MM.1S (cell line): Measurements from ENCODE around the gene ZNF608.

ENCODE experiments used
- DNase-seq: peaks from one replicate; pipeline ENCODE4 v3.0.0-alpha.2; 2015
- H2AFZ ChIP-seq: fragments of 300-600 bp; sonication (generic); 2 replicates; pipeline ENCODE4 v1.6.0; 2016; ENCODE audit warnings: antibody characterized with exemption, low read length
- H3F3A ChIP-seq: fragments of 300-600 bp; sonication (generic); 2 replicates; pipeline ENCODE4 v1.6.1; 2016; ENCODE audit warnings: mild to moderate bottlenecking, antibody characterized with exemption, low read length, moderate library complexity, mixed read lengths; ENCODE audit not compliant: insufficient read depth
- H3K27ac ChIP-seq: fragments of 300-600 bp; sonication (generic); 2 replicates; pipeline ENCODE4 v1.5.1; 2016; ENCODE audit warnings: mild to moderate bottlenecking, low read length
- H3K27me3 ChIP-seq: fragments of 300-600 bp; sonication (generic); replicated peaks from 2 replicates; pipeline ENCODE4 v1.6.0; 2016; ENCODE audit warnings: low read length; ENCODE audit not compliant: insufficient read depth
- H3K36me3 ChIP-seq: fragments of 300-600 bp; sonication (generic); replicated peaks from 2 replicates; pipeline ENCODE4 v1.6.1; 2016; ENCODE audit warnings: mild to moderate bottlenecking, low read length, mixed read lengths; ENCODE audit not compliant: insufficient read depth
- H3K4me1 ChIP-seq: fragments of 300-600 bp; sonication (generic); 2 replicates; pipeline ENCODE4 v1.6.1; 2016; ENCODE audit warnings: low read length, mixed read lengths
- H3K4me2 ChIP-seq: fragments of 300-600 bp; sonication (generic); 2 replicates; pipeline ENCODE4 v1.6.0; 2016; ENCODE audit warnings: low read depth, low read length
- H3K4me3 ChIP-seq: fragments of 300-600 bp; sonication (generic); 2 replicates; pipeline ENCODE4 v1.5.1; 2016; ENCODE audit warnings: low read length, mixed read lengths
- H3K79me2 ChIP-seq: fragments of 300-600 bp; sonication (generic); 2 replicates; pipeline ENCODE4 v1.6.1; 2016; ENCODE audit warnings: mixed run types, low read length, mixed read lengths
- H3K9ac ChIP-seq: fragments of 300-600 bp; sonication (generic); 2 replicates; pipeline ENCODE4 v1.6.1; 2016; ENCODE audit warnings: low read length, mixed read lengths
- H3K9me2 ChIP-seq: fragments of 300-600 bp; sonication (generic); replicated peaks from 2 replicates; pipeline ENCODE4 v1.6.1; 2016; ENCODE audit warnings: mild to moderate bottlenecking, low read length, mixed read lengths; ENCODE audit not compliant: insufficient read depth
- H3K9me3 ChIP-seq: fragments of 300-600 bp; sonication (generic); replicated peaks from 2 replicates; pipeline ENCODE4 v1.6.1; 2016; ENCODE audit warnings: mild to moderate bottlenecking, low read length, mixed read lengths; ENCODE audit not compliant: insufficient read depth
- H4K20me1 ChIP-seq: fragments of 300-600 bp; sonication (generic); 2 replicates; pipeline ENCODE4 v1.6.1; 2016; ENCODE audit warnings: mild to moderate bottlenecking, low read length, moderate library complexity, mixed read lengths; ENCODE audit not compliant: insufficient read depth
- CTCF ChIP-seq: fragments of 300-600 bp; sonication (generic); IDR thresholded peaks from 2 replicates; pipeline ENCODE4 v1.5.1; 2016; ENCODE audit warnings: antibody characterized with exemption, low read length, mixed read lengths
- EZH2 ChIP-seq: fragments of 300-600 bp; sonication (generic); optimal IDR thresholded peaks from 2 replicates; pipeline ENCODE3; 2017; ENCODE audit warnings: low read depth, mild to moderate bottlenecking, antibody characterized with exemption, low read length, mixed read lengths
- EZH2phosphoT487 ChIP-seq: fragments of 300-600 bp; sonication (generic); IDR thresholded peaks from 2 replicates; pipeline ENCODE4 v1.6.1; 2018; ENCODE audit warnings: antibody characterized with exemption, low read length

Gene ZNF608

GRCh38 chr5:124726631-124727362 lies 19.6 kb downstream of the ZNF608 start:
- Histone ChIP-seq H3K9me3 (no peaks in the 10 kb centered on the region), H4K20me1 (no peaks in the 10 kb centered on the region), H3K4me1 (no peaks in the 10 kb centered on the region), H3K4me2 (no peak overlapping the region), H3K27ac (no peak overlapping the region), H2AFZ (no peak overlapping the region), H3K4me3 (no peak overlapping the region), H3K9ac (no peak overlapping the region), H3K36me3 (no peaks in the 10 kb centered on the region), H3F3A (no peaks in the 10 kb centered on the region), H3K79me2 (no peaks in the 10 kb centered on the region), H3K27me3 (no peaks in the 10 kb centered on the region), H3K9me2 (no peaks in the 10 kb centered on the region)
- DNase-seq: no peak
- TF ChIP-seq CTCF: no peak
- no peak for TF ChIP-seq EZH2
- no peak for TF ChIP-seq EZH2phosphoT487

GRCh38 chr5:124725622-124726258 lies 20.7 kb downstream of the ZNF608 start:
- H3K4me2 ChIP-seq: no peak overlapping the region
- DNase-seq: no peak
- no peak overlapping the region for H3K9ac ChIP-seq
- no peaks in the 10 kb centered on the region for H3K9me3 ChIP-seq
- H3K36me3 ChIP-seq: no peaks in the 10 kb centered on the region
- no peaks in the 10 kb centered on the region for H3F3A ChIP-seq
- no peaks in the 10 kb centered on the region for H3K4me1 ChIP-seq
- no peaks in the 10 kb centered on the region for H3K79me2 ChIP-seq
- no peak overlapping the region for H2AFZ ChIP-seq
- H3K9me2 ChIP-seq: no peaks in the 10 kb centered on the region
- TF ChIP-seq EZH2 (no peak), CTCF (no peak), EZH2phosphoT487 (no peak)
- H4K20me1 ChIP-seq: no peaks in the 10 kb centered on the region
- no peaks in the 10 kb centered on the region for H3K27me3 ChIP-seq
- no peak overlapping the region for H3K27ac ChIP-seq
- no peak overlapping the region for H3K4me3 ChIP-seq

- Histone ChIP-seq H4K20me1 (no peaks in the 10 kb centered on the region), H3K4me3 (no peak overlapping the region), H3K9me3 (no peaks in the 10 kb centered on the region), H3K4me2 (no peak overlapping the region), H3K9ac (no peak overlapping the region), H2AFZ (no peak overlapping the region), H3K79me2 (no peaks in the 10 kb centered on the region), H3K27ac (no peak overlapping the region), H3F3A (no peaks in the 10 kb centered on the region), H3K27me3 (no peaks in the 10 kb centered on the region), H3K36me3 (no peaks in the 10 kb centered on the region), H3K9me2 (no peaks in the 10 kb centered on the region), H3K4me1 (no peaks in the 10 kb centered on the region)
- no peak for DNase-seq
- TF ChIP-seq EZH2 (no peak), CTCF (no peak), EZH2phosphoT487 (no peak)
Measured at GRCh38 chr5:124725040-124725434, 21.4 kb downstream of the ZNF608 start.
